IPS-15b (cell line): Measurements from ENCODE around the gene ZNF777.
"Not testable (repeated sequence)": the region's sequence is repeated elsewhere in the genome, so short reads cannot be mapped to it uniquely, and the experiment has no call there.

Experiments
- H3K27me3 ChIP-seq: one replicate; pipeline ENCODE4 v1.6.1; 2013; ENCODE audit warnings: low read length; ENCODE audit not compliant: control insufficient read depth, insufficient read depth
- H3K36me3 ChIP-seq: one replicate; pipeline ENCODE4 v1.6.1; 2013; ENCODE audit warnings: low read length; ENCODE audit not compliant: control insufficient read depth, insufficient read depth
- H3K4me1 ChIP-seq: one replicate; pipeline ENCODE4 v1.6.1; 2013; ENCODE audit warnings: mild to moderate bottlenecking, low read length; ENCODE audit not compliant: control insufficient read depth, insufficient read depth
- H3K4me3 ChIP-seq: one replicate; pipeline ENCODE4 v1.5.1; 2013; ENCODE audit warnings: low read depth, low read length
- H3K9ac ChIP-seq: one replicate; pipeline ENCODE4 v1.6.1; 2013; ENCODE audit warnings: low read depth, mild to moderate bottlenecking, low read length
- H3K9me3 ChIP-seq: one replicate; pipeline ENCODE4 v1.6.1; 2013; ENCODE audit warnings: mild to moderate bottlenecking, low read length; ENCODE audit not compliant: control insufficient read depth, insufficient read depth

Gene ZNF777

GRCh38 chr7:149388550-149389335 lies 72.1 kb downstream of the ZNF777 start:
- not testable (repeated sequence) for H3K4me3 ChIP-seq, H3K4me1 ChIP-seq, H3K27me3 ChIP-seq, H3K9ac ChIP-seq, H3K9me3 ChIP-seq, H3K36me3 ChIP-seq

- H3K9ac ChIP-seq, H3K4me3 ChIP-seq, H3K4me1 ChIP-seq, H3K27me3 ChIP-seq, H3K36me3 ChIP-seq, H3K9me3 ChIP-seq: not testable (repeated sequence)
These were observed 74.3 kb downstream of the ZNF777 start for GRCh38 chr7:149386514-149386913.

DNA sequence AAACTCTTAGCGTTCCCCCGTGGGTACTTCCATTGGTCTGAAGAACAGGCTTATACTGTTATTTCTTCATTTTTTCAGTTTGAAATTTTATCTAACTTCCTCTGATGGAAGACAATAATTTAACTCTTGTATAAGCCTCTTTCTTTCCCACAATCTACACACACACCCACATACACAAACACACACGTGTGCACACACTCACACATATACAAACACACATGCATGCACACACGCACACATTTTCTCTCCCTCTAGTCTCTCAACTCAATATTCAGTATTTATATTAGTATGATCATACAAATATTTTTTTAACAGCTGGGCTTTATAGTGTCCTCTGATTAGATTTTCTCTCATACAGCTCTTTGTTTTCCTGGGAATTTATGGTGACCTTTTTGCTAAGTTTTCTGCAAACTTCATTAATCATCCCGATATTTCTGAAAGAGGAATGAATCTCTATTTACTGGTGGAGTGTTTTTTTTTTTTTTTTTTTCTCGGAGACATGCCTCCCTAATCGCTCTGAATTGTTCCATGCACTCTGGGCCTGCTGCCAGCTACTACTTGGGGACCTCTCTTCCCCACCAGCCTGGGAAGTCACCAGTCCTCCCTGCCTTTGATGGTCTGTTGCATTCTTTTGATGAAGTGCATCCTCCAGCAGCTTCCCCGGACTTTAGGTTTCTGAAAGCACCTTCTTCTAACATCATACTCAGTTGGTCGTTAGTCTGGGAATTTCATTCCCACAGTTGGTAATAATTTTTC lies 75.5 kb downstream of the ZNF777 start:
- H3K9ac ChIP-seq = no peak overlapping the region

More for the DNA sequence above, 75.5 kb downstream of the ZNF777 start:
- H3K4me3 ChIP-seq = no peak overlapping the region
- no peaks in the 10 kb centered on the region for H3K9me3 ChIP-seq
- no peaks in the 10 kb centered on the region for H3K36me3 ChIP-seq
- H3K4me1 ChIP-seq = peaks cover 3% of the 10 kb centered on the region
- no peaks in the 10 kb centered on the region for H3K27me3 ChIP-seq
